Mesendoderm (in vitro differentiated cells): ENCODE data around the gene PPEF1.
"Not testable (repeated sequence)": the region's sequence is repeated elsewhere in the genome, so short reads cannot be mapped to it uniquely, and the experiment has no call there.

Experiments used
- DNase-seq: peaks from one replicate; pipeline ENCODE4 v3.0.0; 2013
- H2AK5ac ChIP-seq: 2 replicates; pipeline ENCODE4 v1.6.1; 2013; ENCODE audit warnings: low read length, inconsistent platforms
- H2BK120ac ChIP-seq: 2 replicates; pipeline ENCODE4 v1.6.1; 2013; ENCODE audit warnings: low read depth, mild to moderate bottlenecking, low read length, moderate library complexity, mixed read lengths
- H2BK15ac ChIP-seq: replicated peaks from 2 replicates; pipeline ENCODE4 v1.6.1; 2013; ENCODE audit warnings: low read depth, mild to moderate bottlenecking, moderate library complexity
- H2BK5ac ChIP-seq: 2 replicates; pipeline ENCODE4 v1.6.1; 2013; ENCODE audit warnings: low read length, inconsistent platforms
- H3K18ac ChIP-seq: 2 replicates; pipeline ENCODE4 v1.6.1; 2013; ENCODE audit warnings: mild to moderate bottlenecking, low read length, mixed read lengths
- H3K23ac ChIP-seq: one replicate; pipeline ENCODE4 v1.6.1; 2013; ENCODE audit warnings: low read length
- H3K27ac ChIP-seq: 2 replicates; pipeline ENCODE4 v1.5.1; 2013; ENCODE audit warnings: low read depth, mild to moderate bottlenecking, inconsistent platforms, low read length, moderate library complexity
- H3K27me3 ChIP-seq: 2 replicates; pipeline ENCODE4 v1.6.1; 2013; ENCODE audit warnings: low read length, control low read depth, mild to moderate bottlenecking, inconsistent platforms; ENCODE audit not compliant: insufficient read depth, poor library complexity
- H3K36me3 ChIP-seq: 2 replicates; pipeline ENCODE4 v1.6.1; 2013; ENCODE audit warnings: low read length, inconsistent platforms; ENCODE audit not compliant: control insufficient read depth, insufficient read depth
- H3K4ac ChIP-seq: one replicate; pipeline ENCODE4 v1.6.1; 2013; ENCODE audit warnings: low read depth, mild to moderate bottlenecking, low read length, moderate library complexity
- H3K4me1 ChIP-seq: 2 replicates; pipeline ENCODE4 v1.6.1; 2013; ENCODE audit warnings: low read depth, low read length, inconsistent platforms; ENCODE audit not compliant: control insufficient read depth
- H3K4me2 ChIP-seq: 2 replicates; pipeline ENCODE4 v1.6.1; 2013; ENCODE audit warnings: low read length
- H3K4me3 ChIP-seq: 2 replicates; pipeline ENCODE4 v1.5.1; 2013; ENCODE audit warnings: mild to moderate bottlenecking, low read length
- H3K56ac ChIP-seq: one replicate; pipeline ENCODE4 v1.6.1; 2013; ENCODE audit warnings: low read length
- H3K79me1 ChIP-seq: 2 replicates; pipeline ENCODE4 v1.6.1; 2013; ENCODE audit warnings: low read length, inconsistent platforms
- H3K79me2 ChIP-seq: 2 replicates; pipeline ENCODE4 v1.6.1; 2013; ENCODE audit warnings: mild to moderate bottlenecking, low read length; ENCODE audit not compliant: control insufficient read depth, insufficient read depth
- H3K9ac ChIP-seq: 2 replicates; pipeline ENCODE4 v1.6.1; 2013; ENCODE audit warnings: low read length, inconsistent platforms
- H4K5ac ChIP-seq: one replicate; pipeline ENCODE4 v1.6.1; 2013; ENCODE audit warnings: low read length
- H4K8ac ChIP-seq: one replicate; pipeline ENCODE4 v1.6.1; 2013; ENCODE audit warnings: low read depth, mild to moderate bottlenecking, control low read depth, low read length, moderate library complexity
- WGBS: extraction: QIAGEN DNeasy Blood & Tissue Kit; methylation state at CpG from one replicate; pipeline ENCODE4 v1.1.7; 2013; ENCODE audit warnings: low lambda C conversion rate, missing lambda C conversion rate; ENCODE audit not compliant: insufficient coverage; ENCODE audit errors: extremely low coverage; 5-methylcytosine and 5-hydroxymethylcytosine counted together

The PPEF1 gene

GRCh38 chrX:18810416-18810815 is 103.0 kb downstream of the PPEF1 start:
- DNase-seq, result no peak
- H3K4me3 ChIP-seq, result no peak overlapping the region

GRCh38 chrX:18825375-18825774 is 117.9 kb downstream of the PPEF1 start:
- Histone ChIP-seq H4K8ac (no peak overlapping the region), H3K27ac (no peak overlapping the region), H3K56ac (no peak overlapping the region), H3K4me3 (no peak overlapping the region), H2BK5ac (no peak overlapping the region), H3K79me1 (no peaks in the 10 kb centered on the region), H4K5ac (no peak overlapping the region), H3K9ac (no peak overlapping the region), H3K4me2 (no peak overlapping the region), H3K4me1 (no peaks in the 10 kb centered on the region), H2BK120ac (no peak overlapping the region), H3K18ac (no peak overlapping the region), H3K36me3 (no peaks in the 10 kb centered on the region), H3K4ac (no peak overlapping the region), H3K27me3 (no peaks in the 10 kb centered on the region), H3K23ac (no peak overlapping the region), H2BK15ac (no peak overlapping the region), H3K79me2 (no peaks in the 10 kb centered on the region), H2AK5ac (no peak overlapping the region)
- no CpG with 5 or more reads among the region's 2 CpGs for WGBS
- DNase-seq, result no peak

More at GRCh38 chrX:18810416-18810815, 103.0 kb downstream of the PPEF1 start:
- Histone ChIP-seq H3K18ac (no peak overlapping the region), H3K27me3 (no peaks in the 10 kb centered on the region), H4K5ac (no peak overlapping the region), H2BK5ac (no peak overlapping the region), H3K9ac (no peak overlapping the region), H3K36me3 (no peaks in the 10 kb centered on the region), H3K56ac (no peak overlapping the region), H3K4me1 (no peaks in the 10 kb centered on the region), H2BK15ac (no peak overlapping the region), H2BK120ac (no peak overlapping the region), H3K79me1 (no peaks in the 10 kb centered on the region), H3K79me2 (no peaks in the 10 kb centered on the region), H3K4me2 (no peak overlapping the region), H2AK5ac (no peak overlapping the region), H4K8ac (no peak overlapping the region), H3K27ac (no peak overlapping the region), H3K4ac (no peak overlapping the region), H3K23ac (no peak overlapping the region)
- no CpG with 5 or more reads among the region's 2 CpGs for WGBS

GRCh38 chrX:18828832-18829404 is 121.5 kb downstream of the PPEF1 start:
- no peak overlapping the region for H3K4ac ChIP-seq
- H3K79me2 ChIP-seq, result no peaks in the 10 kb centered on the region
- H3K56ac ChIP-seq, result no peak overlapping the region
- no peak overlapping the region for H2BK120ac ChIP-seq
- no peaks in the 10 kb centered on the region for H3K27me3 ChIP-seq
- no peak overlapping the region for H3K4me2 ChIP-seq
- H3K18ac ChIP-seq, result no peak overlapping the region
- no CpG with 5 or more reads among the region's 1 CpG for WGBS
- no peaks in the 10 kb centered on the region for H3K36me3 ChIP-seq
- no peak overlapping the region for H3K4me3 ChIP-seq
- no peak overlapping the region for H2BK15ac ChIP-seq
- H3K4me1 ChIP-seq, result no peaks in the 10 kb centered on the region
- no peaks in the 10 kb centered on the region for H3K79me1 ChIP-seq
- no peak for DNase-seq
- H3K27ac ChIP-seq, result no peak overlapping the region
- no peak overlapping the region for H4K5ac ChIP-seq
- no peak overlapping the region for H3K9ac ChIP-seq
- no peak overlapping the region for H4K8ac ChIP-seq
- no peak overlapping the region for H2AK5ac ChIP-seq
- H3K23ac ChIP-seq, result no peak overlapping the region
- H2BK5ac ChIP-seq, result no peak overlapping the region

GRCh38 chrX:18833071-18833731 is 125.8 kb downstream of the PPEF1 start:
- H3K27ac ChIP-seq, result no peak overlapping the region
- WGBS, result no CpG with 5 or more reads among the region's 22 CpGs

GRCh38 chrX:18847901-18848300 is 140.5 kb downstream of the PPEF1 start:
- H2BK5ac ChIP-seq, H3K9ac ChIP-seq: not testable (repeated sequence)

More at GRCh38 chrX:18833071-18833731, 125.8 kb downstream of the PPEF1 start:
- Histone ChIP-seq H3K4me1 (no peaks in the 10 kb centered on the region), H3K79me2 (no peaks in the 10 kb centered on the region), H4K5ac (no peak overlapping the region), H3K36me3 (no peaks in the 10 kb centered on the region), H2BK5ac (no peak overlapping the region), H3K4me3 (no peak overlapping the region), H3K79me1 (no peaks in the 10 kb centered on the region), H3K56ac (no peak overlapping the region), H3K9ac (no peak overlapping the region), H3K23ac (no peak overlapping the region), H4K8ac (no peak overlapping the region), H2BK15ac (no peak overlapping the region), H2BK120ac (no peak overlapping the region), H2AK5ac (no peak overlapping the region), H3K27me3 (no peaks in the 10 kb centered on the region), H3K18ac (no peak overlapping the region), H3K4ac (no peak overlapping the region), H3K4me2 (no peak overlapping the region)
- no peak for DNase-seq

More at GRCh38 chrX:18847901-18848300, 140.5 kb downstream of the PPEF1 start:
- H3K4me3 ChIP-seq, H3K23ac ChIP-seq, H3K4me1 ChIP-seq, H3K4ac ChIP-seq, H3K56ac ChIP-seq, H2BK120ac ChIP-seq, H3K18ac ChIP-seq, DNase-seq, H3K27me3 ChIP-seq, H4K8ac ChIP-seq, H3K79me2 ChIP-seq, H3K36me3 ChIP-seq, H3K27ac ChIP-seq, H3K79me1 ChIP-seq, H3K4me2 ChIP-seq, H2AK5ac ChIP-seq, H2BK15ac ChIP-seq, H4K5ac ChIP-seq: not testable (repeated sequence)
- WGBS, result no CpG with 5 or more reads among the region's 3 CpGs
